Lower leg skin (tissue), 3 donors: ENCODE measurements around the gene LMO1.

Experiments
- POLR2A ChIP-seq, 2 donors: fragments of 450-650 bp; IDR thresholded peaks; one replicate each; pipeline ENCODE4 v1.6.1; 2016 to 2017; ENCODE audit warnings: antibody characterized with exemption in 2 of 2, mild to moderate bottlenecking in 1 of 2, moderate library complexity in 1 of 2
- TF ChIP-seq, protein P1 (sequence below), 3 donors: fragments of 450-650 bp; IDR thresholded peaks; one replicate each; pipeline ENCODE4 v1.5.1; 2016; ENCODE audit warnings: antibody characterized with exemption in 3 of 3, mild to moderate bottlenecking in 3 of 3, moderate library complexity in 2 of 3

DNA sequence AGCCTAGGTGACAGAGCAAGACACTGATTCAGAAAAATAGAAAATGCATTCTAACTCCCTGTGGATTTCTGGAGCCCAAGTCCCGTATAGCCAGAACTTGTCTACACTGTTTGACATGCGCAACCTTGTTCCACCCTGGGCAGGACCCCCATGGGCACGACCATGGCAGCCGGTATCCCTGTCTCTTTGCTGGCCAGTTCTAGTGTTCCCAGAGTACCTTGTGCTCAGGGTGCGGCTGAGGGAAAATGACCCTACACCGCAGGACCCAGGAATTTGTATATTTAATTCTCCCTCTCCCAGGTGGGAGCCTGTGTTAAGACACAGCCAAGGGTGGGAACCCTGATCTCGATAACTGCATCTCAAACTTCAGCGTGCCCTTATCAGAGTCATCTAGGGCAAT lies 58.1 kb downstream of the LMO1 start:
- no peak for TF ChIP-seq POLR2A (IDR thresholded peaks at IDR 0.05)
- TF ChIP-seq, protein P1, sequence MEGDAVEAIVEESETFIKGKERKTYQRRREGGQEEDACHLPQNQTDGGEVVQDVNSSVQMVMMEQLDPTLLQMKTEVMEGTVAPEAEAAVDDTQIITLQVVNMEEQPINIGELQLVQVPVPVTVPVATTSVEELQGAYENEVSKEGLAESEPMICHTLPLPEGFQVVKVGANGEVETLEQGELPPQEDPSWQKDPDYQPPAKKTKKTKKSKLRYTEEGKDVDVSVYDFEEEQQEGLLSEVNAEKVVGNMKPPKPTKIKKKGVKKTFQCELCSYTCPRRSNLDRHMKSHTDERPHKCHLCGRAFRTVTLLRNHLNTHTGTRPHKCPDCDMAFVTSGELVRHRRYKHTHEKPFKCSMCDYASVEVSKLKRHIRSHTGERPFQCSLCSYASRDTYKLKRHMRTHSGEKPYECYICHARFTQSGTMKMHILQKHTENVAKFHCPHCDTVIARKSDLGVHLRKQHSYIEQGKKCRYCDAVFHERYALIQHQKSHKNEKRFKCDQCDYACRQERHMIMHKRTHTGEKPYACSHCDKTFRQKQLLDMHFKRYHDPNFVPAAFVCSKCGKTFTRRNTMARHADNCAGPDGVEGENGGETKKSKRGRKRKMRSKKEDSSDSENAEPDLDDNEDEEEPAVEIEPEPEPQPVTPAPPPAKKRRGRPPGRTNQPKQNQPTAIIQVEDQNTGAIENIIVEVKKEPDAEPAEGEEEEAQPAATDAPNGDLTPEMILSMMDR (IDR thresholded peaks at IDR 0.05): no peak
